Body of pancreas (tissue), 4 donors: ENCODE measurements around the gene GRM4.

Experiments
- POLR2A ChIP-seq, 3 donors: fragments of 450-650 bp; IDR thresholded peaks; one replicate each; pipeline ENCODE4 v1.6.1; 2016; ENCODE audit warnings: antibody characterized with exemption in 3 of 3, mild to moderate bottlenecking in 2 of 3
- TF ChIP-seq, protein P1 (sequence below), 7 experiments: fragments of 450-650 bp in 4 of 7; fragments of 200-600 bp in 3 of 7; sonication (generic) in 3 of 7; IDR thresholded peaks; one replicate each; pipeline ENCODE4 v1.5.1; 2016 to 2019; ENCODE audit warnings: antibody characterized with exemption in 7 of 7

DNA sequence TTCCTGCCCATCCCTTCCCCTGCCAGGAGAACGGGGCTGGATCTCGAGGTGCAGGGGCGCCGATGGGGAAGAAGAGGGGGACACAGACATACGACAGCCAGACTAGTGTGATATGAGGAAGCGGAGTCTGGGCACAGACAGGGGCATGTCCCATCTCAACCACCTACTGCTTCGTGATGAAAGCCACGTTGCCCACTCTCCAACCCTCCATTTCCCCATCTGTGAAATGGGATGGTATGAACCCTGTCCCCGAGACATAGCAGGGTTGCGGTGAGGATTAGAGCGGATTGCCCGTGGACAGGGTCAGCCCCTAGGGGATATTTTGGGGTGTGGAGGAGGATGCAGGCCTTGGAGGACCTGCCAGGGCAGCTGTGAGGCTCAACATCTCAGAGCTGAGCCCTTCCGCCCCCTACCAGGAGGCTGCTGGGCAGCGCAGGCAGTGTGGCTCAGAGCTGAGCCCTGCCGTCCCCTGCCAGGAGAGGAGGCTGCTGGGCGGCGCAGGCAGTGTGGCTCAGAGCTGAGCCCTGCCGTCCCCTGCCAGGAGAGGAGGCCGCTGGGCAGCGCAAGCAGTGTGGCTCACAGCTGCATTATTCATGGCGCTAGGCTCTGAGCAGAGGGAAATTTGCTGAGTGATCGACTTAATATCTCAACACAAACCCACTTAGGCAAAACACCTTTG lies 71.7 kb downstream of the GRM4 start:
- TF ChIP-seq, protein P1, sequence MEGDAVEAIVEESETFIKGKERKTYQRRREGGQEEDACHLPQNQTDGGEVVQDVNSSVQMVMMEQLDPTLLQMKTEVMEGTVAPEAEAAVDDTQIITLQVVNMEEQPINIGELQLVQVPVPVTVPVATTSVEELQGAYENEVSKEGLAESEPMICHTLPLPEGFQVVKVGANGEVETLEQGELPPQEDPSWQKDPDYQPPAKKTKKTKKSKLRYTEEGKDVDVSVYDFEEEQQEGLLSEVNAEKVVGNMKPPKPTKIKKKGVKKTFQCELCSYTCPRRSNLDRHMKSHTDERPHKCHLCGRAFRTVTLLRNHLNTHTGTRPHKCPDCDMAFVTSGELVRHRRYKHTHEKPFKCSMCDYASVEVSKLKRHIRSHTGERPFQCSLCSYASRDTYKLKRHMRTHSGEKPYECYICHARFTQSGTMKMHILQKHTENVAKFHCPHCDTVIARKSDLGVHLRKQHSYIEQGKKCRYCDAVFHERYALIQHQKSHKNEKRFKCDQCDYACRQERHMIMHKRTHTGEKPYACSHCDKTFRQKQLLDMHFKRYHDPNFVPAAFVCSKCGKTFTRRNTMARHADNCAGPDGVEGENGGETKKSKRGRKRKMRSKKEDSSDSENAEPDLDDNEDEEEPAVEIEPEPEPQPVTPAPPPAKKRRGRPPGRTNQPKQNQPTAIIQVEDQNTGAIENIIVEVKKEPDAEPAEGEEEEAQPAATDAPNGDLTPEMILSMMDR (IDR thresholded peaks at IDR 0.05), result no peak
- TF ChIP-seq POLR2A (IDR thresholded peaks at IDR 0.05), result no peak
